K562 (cell line): Measurements from ENCODE around the gene TNIK. TPM values are rescaled to one million over a fixed set of nuclear protein-coding genes. Genes with fewer than 3 reads are reported as not detected.

Experiments
- ARID2 ChIP-seq: fragments of 450-650 bp; IDR thresholded peaks from 2 replicates; pipeline ENCODE4 v1.6.1; 2017; ENCODE audit warnings: antibody characterized with exemption, mild to moderate bottlenecking
- CBFA2T3 ChIP-seq: fragments of 450-650 bp; IDR thresholded peaks from 2 replicates; pipeline ENCODE4 v1.6.1; 2017
- FOSL1 ChIP-seq: fragments of 200-800 bp; sonication (Bioruptor generic); conservative IDR thresholded peaks from 2 replicates; pipeline ENCODE4 v1.6.1; 2016; ENCODE audit warnings: missing genetic modification characterization, missing compliant biosample characterization
- FOXJ2 ChIP-seq: fragments of 200-800 bp; sonication (Bioruptor generic); IDR thresholded peaks from 2 replicates; pipeline ENCODE4 v1.6.1; 2016; ENCODE audit warnings: missing genetic modification characterization, missing compliant biosample characterization
- IFI16 ChIP-seq: fragments of 250-450 bp; sonication (Bioruptor Pico); IDR thresholded peaks from 2 replicates; pipeline ENCODE4 v2.1.2; 2022; ENCODE audit warnings: mild to moderate bottlenecking, inconsistent platforms
- L3MBTL2 ChIP-seq: fragments of 450-650 bp; IDR thresholded peaks from 2 replicates; pipeline ENCODE4 v1.6.1; 2016; ENCODE audit warnings: mild to moderate bottlenecking, moderate library complexity
- MAFK ChIP-seq: IDR thresholded peaks from 2 replicates; pipeline ENCODE4 v1.6.1; 2011; ENCODE audit warnings: low read length, improper control_type of control experiment
- MEIS2 ChIP-seq: fragments of 450-650 bp; IDR thresholded peaks from 2 replicates; pipeline ENCODE4 v1.6.1; 2014; ENCODE audit warnings: mild to moderate bottlenecking; ENCODE audit not compliant: partially characterized antibody
- MTA1 ChIP-seq: fragments of 450-650 bp; IDR thresholded peaks from 2 replicates; pipeline ENCODE4 v1.6.1; 2017; ENCODE audit warnings: borderline replicate concordance
- MTA2 ChIP-seq: fragments of 450-650 bp; IDR thresholded peaks from 2 replicates; pipeline ENCODE4 v1.6.1; 2016; ENCODE audit warnings: low read depth
- MTF1 ChIP-seq: fragments of 250-450 bp; sonication (Bioruptor Pico); IDR thresholded peaks from 2 replicates; pipeline ENCODE4 v1.9.0; 2021; ENCODE audit warnings: moderate library complexity, mild to moderate bottlenecking, inconsistent platforms, borderline replicate concordance
- NFRKB ChIP-seq: fragments of 450-650 bp; IDR thresholded peaks from 2 replicates; pipeline ENCODE4 v1.6.1; 2016; ENCODE audit warnings: low read depth
- PKNOX1 ChIP-seq: fragments of 450-650 bp; IDR thresholded peaks from 2 replicates; pipeline ENCODE4 v1.6.1; 2016
- PTRF ChIP-seq: fragments of 450-650 bp; IDR thresholded peaks from 2 replicates; pipeline ENCODE4 v1.6.1; 2016; ENCODE audit warnings: mild to moderate bottlenecking, missing genetic modification characterization, missing compliant biosample characterization
- RFX5 ChIP-seq: IDR thresholded peaks from 2 replicates; pipeline ENCODE4 v1.6.1; 2011; ENCODE audit warnings: low read depth, mild to moderate bottlenecking, improper control_type of control experiment, low read length
- SMARCA4 ChIP-seq: fragments of 450-650 bp; IDR thresholded peaks from 2 replicates; pipeline ENCODE4 v1.6.1; 2016
- SMARCB1 ChIP-seq: IDR thresholded peaks from 2 replicates; pipeline ENCODE4 v1.6.1; 2011; ENCODE audit warnings: improper control_type of control experiment, low read depth; ENCODE audit not compliant: insufficient read length
- THAP7 ChIP-seq: fragments of 250-450 bp; sonication (Bioruptor Pico); IDR thresholded peaks from 2 replicates; pipeline ENCODE4 v1.5.0; 2021
- ZBTB43 ChIP-seq: sonication (generic); formaldehyde crosslinking; IDR thresholded peaks from 2 replicates; pipeline ENCODE4 v1.8.0; 2023; ENCODE audit warnings: mild to moderate bottlenecking, missing genetic modification reagents
- ZNF175 ChIP-seq: fragments of 200-800 bp; sonication (Bioruptor generic); IDR thresholded peaks from 2 replicates; pipeline ENCODE4 v1.6.1; 2016; ENCODE audit warnings: low read depth, mild to moderate bottlenecking, missing genetic modification characterization, missing compliant biosample characterization
- ZNF518B ChIP-seq: fragments of 250-450 bp; sonication (Bioruptor Pico); IDR thresholded peaks from 2 replicates; pipeline ENCODE4 v1.5.0; 2021; ENCODE audit warnings: mild to moderate bottlenecking, moderate library complexity
- ZNF644 ChIP-seq: fragments of 200-800 bp; sonication (Bioruptor generic); IDR thresholded peaks from 2 replicates; pipeline ENCODE4 v1.6.1; 2016; ENCODE audit warnings: low read depth, missing genetic modification characterization, missing compliant biosample characterization
- polyA plus RNA-seq, 8 experiments: library from polyadenylated mRNA; depleted of rRNA in 4 of 8; stranded (reverse) in 5 of 8; unstranded in 3 of 8; fragments of >200 nt; fragmentation: Nextera tagmentation in 2 of 8; fragmentation: Illumina TruSeq in 1 of 8; extraction: Ambion mirVana in 2 of 8; extraction: Trizol in 1 of 8; gene quantifications; 2 replicates each; pipeline versions ENCODE4 v1.2.1 to v1.2.3, GENCODE V29; 2011 to 2014; ENCODE audit warnings: inconsistent platforms in 1 of 8, missing spikeins in 1 of 8
- total RNA-seq, 7 experiments: library from RNA; depleted of rRNA in 6 of 7; stranded (reverse); fragments of >200 nt in 6 of 7; fragmentation: Illumina TruSeq in 2 of 7; extraction: Trizol in 2 of 7; gene quantifications; 2 replicates each; pipeline versions ENCODE4 v1.2.1 to v1.2.3, GENCODE V29; 2011 to 2021; ENCODE audit warnings: low replicate concordance in 1 of 7

The TNIK gene
- total and polyA plus RNA-seq, 9 of the 15 experiments (the other 6 are each of a cell fraction or from before 2014, with no cell fraction given), result 6.6 to 39.0 (median 24.7) TPM

GRCh38 chr3:171181907-171182690, 278.1 kb downstream of the TNIK start (continued):
- no peak for TF ChIP-seq THAP7
- TF ChIP-seq MEIS2, result peak; percentile 88
- peak; percentile 23; the same call in 1 of the 2 replicates for TF ChIP-seq MTA2
- TF ChIP-seq ZBTB43 (CRISPR knock-in tag), result no peak
- TF ChIP-seq IFI16 (CRISPR knock-in tag), result no peak
- TF ChIP-seq FOXJ2 (tag), result 0 out of 2 replicates have a peak, but pooled peaks have one; percentile 11
- no peak for TF ChIP-seq ARID2
- TF ChIP-seq RFX5, result no peak
- TF ChIP-seq L3MBTL2, result no peak
- peak; percentile 53 for TF ChIP-seq PKNOX1
- 0 out of 2 replicates have a peak, but pooled peaks have one; percentile 50 for TF ChIP-seq MTA1
- no peak for TF ChIP-seq NFRKB
- peak; percentile 71 for TF ChIP-seq SMARCA4
- TF ChIP-seq CBFA2T3, result peak; percentile 66
- no peak for TF ChIP-seq MTF1 (CRISPR knock-in tag)
- TF ChIP-seq FOSL1, result peak; percentile 81
- TF ChIP-seq MAFK, result no peak
- TF ChIP-seq ZNF175 (CRISPR knock-in tag), result peak; percentile 58; the same call in 1 of the 2 replicates
- TF ChIP-seq ZNF644 (tag), result peak; percentile 57; the same call in 1 of the 2 replicates
- TF ChIP-seq PTRF (tag), result no peak
- TF ChIP-seq ZNF518B, result no peak
- no peak for TF ChIP-seq SMARCB1
